SU-DHL-6 (cell line): Measurements from ENCODE around the gene ODAD2.

Experiments used
- EZH2phosphoT487 ChIP-seq: fragments of 200-600 bp; sonication (generic), shearing (Covaris generic); conservative IDR thresholded peaks from 2 replicates; pipeline ENCODE4 v1.6.1; 2018; ENCODE audit warnings: mild to moderate bottlenecking, antibody characterized with exemption, low read length, moderate library complexity, mixed read lengths
- TF ChIP-seq, protein P1 (sequence below): fragments of 200-600 bp; sonication (generic); IDR thresholded peaks from one replicate; pipeline ENCODE4 v1.5.1; 2017; ENCODE audit warnings: antibody characterized with exemption, mild to moderate bottlenecking, low read length, moderate library complexity; ENCODE audit not compliant: insufficient read depth, poor library complexity, severe bottlenecking

DNA sequence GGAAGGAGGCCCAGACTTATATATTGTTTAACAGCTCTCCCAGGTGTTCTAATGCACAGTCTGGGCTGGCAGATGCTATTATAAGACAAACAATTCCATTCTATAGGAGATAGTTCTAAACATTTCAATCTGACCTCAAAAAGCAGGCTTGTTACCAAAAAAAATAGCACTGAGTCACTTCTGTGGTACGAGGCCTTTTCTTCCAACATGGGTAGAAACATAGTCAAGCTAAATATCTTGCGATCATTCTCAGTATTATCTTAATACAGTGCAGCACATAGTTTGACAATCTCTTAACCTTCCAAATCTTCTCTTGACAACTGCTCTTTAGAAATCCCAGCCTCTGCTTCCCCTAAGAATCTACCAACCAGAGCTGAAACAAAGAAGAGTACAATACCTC is 206.7 kb downstream of the ODAD2 start:
- TF ChIP-seq, protein P1, sequence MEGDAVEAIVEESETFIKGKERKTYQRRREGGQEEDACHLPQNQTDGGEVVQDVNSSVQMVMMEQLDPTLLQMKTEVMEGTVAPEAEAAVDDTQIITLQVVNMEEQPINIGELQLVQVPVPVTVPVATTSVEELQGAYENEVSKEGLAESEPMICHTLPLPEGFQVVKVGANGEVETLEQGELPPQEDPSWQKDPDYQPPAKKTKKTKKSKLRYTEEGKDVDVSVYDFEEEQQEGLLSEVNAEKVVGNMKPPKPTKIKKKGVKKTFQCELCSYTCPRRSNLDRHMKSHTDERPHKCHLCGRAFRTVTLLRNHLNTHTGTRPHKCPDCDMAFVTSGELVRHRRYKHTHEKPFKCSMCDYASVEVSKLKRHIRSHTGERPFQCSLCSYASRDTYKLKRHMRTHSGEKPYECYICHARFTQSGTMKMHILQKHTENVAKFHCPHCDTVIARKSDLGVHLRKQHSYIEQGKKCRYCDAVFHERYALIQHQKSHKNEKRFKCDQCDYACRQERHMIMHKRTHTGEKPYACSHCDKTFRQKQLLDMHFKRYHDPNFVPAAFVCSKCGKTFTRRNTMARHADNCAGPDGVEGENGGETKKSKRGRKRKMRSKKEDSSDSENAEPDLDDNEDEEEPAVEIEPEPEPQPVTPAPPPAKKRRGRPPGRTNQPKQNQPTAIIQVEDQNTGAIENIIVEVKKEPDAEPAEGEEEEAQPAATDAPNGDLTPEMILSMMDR = no peak
- TF ChIP-seq EZH2phosphoT487 = no peak
